Heart left ventricle (tissue), 13 donors: Measurements from ENCODE around the gene LPA.

ENCODE experiments used
- POLR2A ChIP-seq, 2 donors: fragments of 450-650 bp; IDR thresholded peaks; one replicate each; pipeline ENCODE4 v1.6.1; 2017; ENCODE audit warnings: antibody characterized with exemption in 2 of 2, mild to moderate bottlenecking in 2 of 2, moderate library complexity in 2 of 2
- TF ChIP-seq, protein P1 (sequence below), 12 donors: fragments of 200-600 bp; sonication (generic) in 4 of 12; IDR thresholded peaks; one replicate each; pipeline versions ENCODE4 v1.5.0 to v1.8.0; 2018 to 2022; ENCODE audit warnings: antibody characterized with exemption in 12 of 12, mild to moderate bottlenecking in 5 of 12
- donor health status: ischemic (EF 13 %, LVEDD 7.1; RV severe dilation, severe dysfunction).
- donor health status: DM: no; HTN: yes; CAD: no.
- donor health status: DM: no; HTN: no; CAD: no.
- donor health status: ischemic (EF 25% LVEDD 6.9; RV normal size, moderate dysfunction).
- donor health status: ischemic (EF 25% LVEDD 5.7; RV mildly dilated, moderate dysfunction).
- donor health status: ischemic (EF 35%, LVEDD 5.7; RV mildly dilated, moderate dysfunction).
- donor health status: nonischemic (EF 11% LVEDD 7.7; RV severe dilation, severe dysfunction).
- donor health status: DM: yes; HTN: yes; CAD: no.
- donor health status: PGD.
- donor health status: ischemic (EF 29% LVEDD 5.4; RV normal size, mild dysfunction).
- donor health status: nonischemic (EF 23%, LVEDD 6.1; RV moderate dilation, normal function).

- no peak for TF ChIP-seq POLR2A (IDR thresholded peaks at IDR 0.05)
- TF ChIP-seq, protein P1, sequence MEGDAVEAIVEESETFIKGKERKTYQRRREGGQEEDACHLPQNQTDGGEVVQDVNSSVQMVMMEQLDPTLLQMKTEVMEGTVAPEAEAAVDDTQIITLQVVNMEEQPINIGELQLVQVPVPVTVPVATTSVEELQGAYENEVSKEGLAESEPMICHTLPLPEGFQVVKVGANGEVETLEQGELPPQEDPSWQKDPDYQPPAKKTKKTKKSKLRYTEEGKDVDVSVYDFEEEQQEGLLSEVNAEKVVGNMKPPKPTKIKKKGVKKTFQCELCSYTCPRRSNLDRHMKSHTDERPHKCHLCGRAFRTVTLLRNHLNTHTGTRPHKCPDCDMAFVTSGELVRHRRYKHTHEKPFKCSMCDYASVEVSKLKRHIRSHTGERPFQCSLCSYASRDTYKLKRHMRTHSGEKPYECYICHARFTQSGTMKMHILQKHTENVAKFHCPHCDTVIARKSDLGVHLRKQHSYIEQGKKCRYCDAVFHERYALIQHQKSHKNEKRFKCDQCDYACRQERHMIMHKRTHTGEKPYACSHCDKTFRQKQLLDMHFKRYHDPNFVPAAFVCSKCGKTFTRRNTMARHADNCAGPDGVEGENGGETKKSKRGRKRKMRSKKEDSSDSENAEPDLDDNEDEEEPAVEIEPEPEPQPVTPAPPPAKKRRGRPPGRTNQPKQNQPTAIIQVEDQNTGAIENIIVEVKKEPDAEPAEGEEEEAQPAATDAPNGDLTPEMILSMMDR (IDR thresholded peaks at IDR 0.05) = no peak
Measured at GRCh38 chr6:160489091-160489490, 175.0 kb downstream of the LPA start.
